ENCODE results near the gene SRC.

Gene SRC

GRCh38 chr20:37383229-37383989 lies 37.5 kb downstream of the SRC start:
- DNase-seq (ENCODE audit: low spot score): no peak

DNA sequence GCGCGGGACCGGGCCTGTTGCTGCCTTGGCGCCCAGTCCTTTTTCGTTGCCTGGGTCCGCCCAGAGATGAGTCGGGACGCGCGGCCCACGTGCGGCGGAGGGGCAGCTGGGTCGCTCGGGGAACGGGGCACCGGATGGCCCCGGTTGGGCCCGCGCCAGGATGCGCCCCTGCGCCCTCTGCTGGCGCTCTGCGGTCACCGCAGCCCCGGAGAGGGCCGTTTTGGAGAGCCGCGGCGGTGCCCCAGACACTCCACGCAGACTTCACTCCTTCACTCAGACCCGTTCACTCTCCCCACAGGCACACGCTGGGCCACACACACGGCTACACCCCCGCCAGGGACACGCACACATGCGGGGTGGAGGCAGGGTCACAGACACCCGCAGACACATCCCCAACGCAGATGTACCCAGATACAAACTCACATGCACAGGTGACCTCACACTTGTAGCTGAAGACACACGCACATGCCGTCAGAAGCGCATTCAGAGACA lies 38.8 kb downstream of the SRC start:
- DNase-seq (ENCODE audit: low spot score): peak; percentile 85

DNA sequence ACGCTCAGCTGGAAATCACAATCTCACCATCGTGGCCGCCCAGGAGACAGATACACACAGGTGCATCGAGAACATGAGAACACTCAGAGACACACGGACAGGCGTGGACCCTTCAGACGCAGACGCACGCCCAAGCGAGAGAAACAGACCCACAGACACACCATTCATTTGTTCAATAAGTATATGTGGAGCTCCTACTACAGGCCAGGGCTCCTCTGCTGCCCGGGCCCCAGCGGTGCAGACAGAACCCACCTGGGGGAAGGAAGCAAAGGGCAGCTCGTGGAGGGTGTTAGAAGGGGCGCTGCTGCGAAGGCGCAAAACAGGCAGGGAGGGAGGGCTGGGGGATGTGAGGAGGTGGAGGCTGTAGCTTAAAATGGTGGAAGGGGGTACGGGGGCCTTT lies 39.2 kb downstream of the SRC start:
- DNase-seq (ENCODE audit: low spot score): no peak

DNA sequence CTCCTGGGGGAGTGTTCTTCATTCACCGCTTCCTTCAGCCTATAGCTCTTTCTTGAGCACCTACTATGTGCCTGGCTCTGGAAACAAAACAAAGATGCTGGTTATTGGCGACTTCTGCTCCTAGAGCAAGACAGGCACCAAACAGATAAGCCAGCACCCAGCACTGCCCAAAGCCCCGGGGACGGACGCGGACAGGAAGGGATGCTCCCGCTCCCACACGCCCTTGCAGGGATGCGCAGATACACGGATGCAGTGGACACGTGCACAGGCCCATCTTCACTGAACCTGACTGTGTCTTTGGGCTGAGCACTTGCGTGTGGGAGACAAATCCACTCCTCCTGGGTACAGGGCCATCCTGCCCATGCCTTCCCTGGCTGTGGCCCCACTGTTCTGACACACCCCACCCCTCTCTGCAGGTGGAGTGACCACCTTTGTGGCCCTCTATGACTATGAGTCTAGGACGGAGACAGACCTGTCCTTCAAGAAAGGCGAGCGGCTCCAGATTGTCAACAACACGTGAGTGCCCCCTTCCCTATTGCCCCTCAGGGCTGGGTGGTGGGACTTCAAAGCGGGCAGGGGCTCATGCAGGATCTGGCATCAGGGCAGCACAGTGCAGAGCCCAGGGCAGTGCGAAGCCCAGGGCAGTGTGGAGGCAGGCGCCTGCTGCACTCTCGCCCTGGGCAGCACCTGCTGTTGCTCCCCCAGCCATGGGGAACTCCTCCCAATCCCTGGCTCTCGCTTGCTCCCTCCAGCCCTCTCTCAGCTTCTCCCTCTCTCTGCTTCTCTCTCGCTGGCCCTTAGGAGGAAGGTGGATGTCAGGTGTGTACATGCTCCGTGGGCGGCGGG lies 39.9 kb downstream of the SRC start:
- DNase-seq (ENCODE audit: low spot score): peak; percentile 40

DNA sequence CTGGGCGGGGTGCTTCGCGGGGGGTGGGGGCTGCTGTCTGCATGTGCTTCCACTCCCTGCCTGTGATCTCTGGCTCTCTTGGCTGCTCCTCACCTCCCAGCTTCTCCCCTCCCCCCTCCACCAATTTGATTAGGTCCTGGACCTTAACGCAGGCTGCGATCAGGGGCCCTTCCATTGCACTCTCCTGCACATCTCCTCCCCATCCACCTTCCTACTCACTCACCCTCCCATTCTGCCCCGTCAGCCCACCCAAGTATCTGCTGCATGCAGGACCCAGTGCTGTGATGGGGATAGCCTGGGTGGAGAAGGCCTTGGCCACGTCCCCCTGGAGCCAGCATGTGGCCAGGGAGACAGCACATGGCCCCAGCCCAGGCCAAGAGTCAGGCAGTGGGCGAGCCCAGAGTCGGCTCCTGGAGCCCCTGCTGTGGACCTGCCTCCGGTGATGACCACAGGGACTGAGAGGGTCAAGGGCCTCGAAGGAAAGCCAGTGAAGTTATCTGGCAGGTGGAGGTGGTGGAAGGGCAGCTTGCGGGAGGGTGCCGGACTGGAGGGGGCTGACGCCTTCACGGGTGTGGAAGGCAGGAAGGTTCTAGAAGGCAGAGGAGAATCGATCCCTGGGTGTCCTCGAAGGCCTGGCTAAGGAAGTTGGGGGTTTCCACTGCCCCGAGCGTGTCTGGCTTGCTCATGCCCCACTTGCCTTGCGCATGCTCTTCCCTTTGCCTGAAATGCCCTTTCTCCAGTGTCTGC lies 40.7 kb downstream of the SRC start:
- DNase-seq (ENCODE audit: low spot score): no peak

DNA sequence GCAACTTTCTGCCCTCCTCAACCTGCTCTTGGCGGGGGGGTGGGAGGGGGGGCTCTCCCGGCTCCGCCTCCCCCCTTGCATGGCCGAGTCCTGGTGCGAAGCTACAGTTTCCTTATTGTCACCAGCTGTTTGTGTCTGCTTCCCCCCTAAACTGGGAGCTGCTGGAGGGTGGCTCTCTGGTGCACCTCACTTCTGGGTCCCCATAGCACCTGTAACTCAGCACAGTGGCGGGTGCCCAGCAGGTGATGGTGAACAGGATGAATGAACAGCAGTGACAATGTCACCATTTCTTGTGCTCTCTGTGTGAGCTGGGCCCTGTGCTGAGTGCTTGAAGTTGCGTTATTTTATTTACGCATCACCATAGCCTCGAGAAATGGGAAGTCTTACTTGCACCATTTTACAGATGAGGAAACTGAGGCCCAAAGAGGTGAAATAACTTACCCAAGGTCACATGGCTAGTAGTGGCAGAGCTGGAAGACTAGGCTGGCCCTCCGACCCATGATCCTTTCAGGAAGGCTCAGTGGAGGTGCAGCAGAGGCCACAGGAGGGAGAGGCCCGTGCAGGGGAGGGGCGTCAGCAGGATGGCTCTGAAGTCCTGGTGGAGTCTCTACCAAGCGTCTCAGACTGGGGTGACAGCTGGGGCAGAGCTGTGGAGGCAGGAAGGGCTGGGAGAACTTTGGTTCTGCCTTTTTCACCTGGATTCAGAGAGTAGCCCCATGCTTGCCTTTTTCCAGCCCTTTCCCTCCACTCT lies 41.8 kb downstream of the SRC start:
- DNase-seq (ENCODE audit: low spot score): peak; percentile 26

DNA sequence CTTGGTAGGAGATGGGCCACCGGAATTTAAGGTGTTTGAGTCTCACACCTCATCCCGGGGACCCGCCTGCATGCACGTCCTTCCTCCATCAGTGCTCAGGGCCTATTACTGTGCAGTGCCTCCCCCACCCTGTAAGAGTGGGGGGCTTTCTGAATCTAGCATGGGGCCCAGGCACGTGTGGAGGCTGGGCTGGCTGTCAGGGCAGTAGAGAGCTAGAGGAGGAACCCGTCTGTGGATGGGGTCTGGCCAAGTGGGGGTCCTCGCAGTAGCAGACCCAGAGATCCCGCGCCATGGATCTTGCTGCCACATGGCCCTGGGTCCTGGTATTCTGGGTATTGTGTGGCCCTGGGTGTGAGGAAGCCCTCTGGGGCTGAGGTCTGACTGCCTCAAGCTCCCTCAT lies 42.9 kb downstream of the SRC start:
- DNase-seq (ENCODE audit: low spot score): peak; percentile 43

DNA sequence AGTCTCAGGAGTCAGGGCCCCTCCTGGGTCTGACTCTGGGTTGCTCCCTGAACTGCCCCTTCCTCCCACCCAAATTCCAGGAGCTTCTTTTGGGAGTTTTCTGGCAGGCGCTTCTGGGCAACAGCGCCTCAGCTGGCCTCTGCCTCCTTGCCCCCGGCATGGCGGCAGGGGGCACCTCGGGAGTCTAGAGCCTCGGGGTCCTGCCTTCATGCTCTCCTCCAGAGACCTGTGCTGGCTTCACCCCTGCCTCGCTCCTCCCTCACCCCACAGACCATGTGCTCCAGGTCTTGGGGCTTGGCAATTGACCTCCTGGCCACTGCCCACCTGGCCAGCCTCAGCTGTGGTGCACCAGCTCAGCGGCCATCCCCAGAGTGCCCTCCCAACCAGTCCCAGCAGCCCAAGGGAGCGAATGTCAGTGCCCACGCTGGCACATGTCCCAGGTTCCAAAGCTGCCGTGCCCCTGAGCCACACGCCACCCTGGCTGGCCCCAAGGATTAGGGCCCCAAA lies 43.4 kb downstream of the SRC start:
- peak; percentile 30 for DNase-seq (ENCODE audit: low spot score)

- peak; percentile 39 for DNase-seq (ENCODE audit: low spot score)
Measured at GRCh38 chr20:37389844-37390275, 43.9 kb downstream of the SRC start.

GRCh38 chr20:37390503-37390890 lies 44.6 kb downstream of the SRC start:
- DNase-seq (ENCODE audit: low spot score): peak; percentile 33

DNA sequence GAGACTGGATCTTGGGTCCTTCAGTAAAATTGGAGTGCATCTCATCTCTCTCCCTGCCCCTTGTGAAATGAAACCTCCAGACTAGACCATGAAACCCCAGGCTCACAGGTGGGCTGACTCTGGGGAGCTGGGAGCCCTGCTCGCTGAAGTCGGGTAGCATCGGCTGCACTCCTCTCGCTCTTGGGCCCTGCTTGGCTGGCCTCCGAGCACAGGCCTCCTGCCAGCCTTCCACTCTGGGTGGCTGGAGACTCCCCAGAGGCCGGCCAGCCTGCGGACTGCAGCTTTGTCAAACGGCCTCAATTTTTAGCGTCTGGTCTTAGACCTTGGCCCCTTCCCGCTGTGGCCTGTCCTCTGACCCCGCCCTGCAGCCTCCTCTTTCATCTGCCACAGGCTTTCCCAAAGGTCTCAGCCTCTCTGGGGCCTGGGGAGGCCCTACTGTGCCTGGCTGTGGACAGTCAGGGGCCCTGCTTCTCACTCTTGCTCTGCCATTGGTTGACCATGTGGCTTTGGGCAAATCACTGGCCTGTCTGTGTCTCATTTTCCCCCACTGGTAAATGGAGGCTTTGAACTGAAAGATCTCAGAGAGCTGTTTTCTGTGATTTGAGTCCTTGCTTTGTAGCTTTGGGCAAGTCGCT lies 45.1 kb downstream of the SRC start:
- peak; percentile 44 for DNase-seq (ENCODE audit: low spot score)

GRCh38 chr20:37392441-37393195 lies 46.7 kb downstream of the SRC start:
- no peak for DNase-seq (ENCODE audit: low spot score)

- no peak for DNase-seq (ENCODE audit: low spot score)
Measured at GRCh38 chr20:37393196-37393862, 47.4 kb downstream of the SRC start.

- no peak for DNase-seq (ENCODE audit: low spot score)
Measured at GRCh38 chr20:37393863-37394542, 48.1 kb downstream of the SRC start.

GRCh38 chr20:37394543-37395409 lies 48.8 kb downstream of the SRC start:
- DNase-seq (ENCODE audit: low spot score): no peak

GRCh38 chr20:37395410-37395797 lies 49.5 kb downstream of the SRC start:
- DNase-seq (ENCODE audit: low spot score): no peak

GRCh38 chr20:37395921-37396415 lies 50.0 kb downstream of the SRC start:
- peak; percentile 89 for DNase-seq (ENCODE audit: low spot score)
